Cerebellar cortex (tissue), 1 donor: Measurements from ENCODE around the gene ADGRG7.
"Not testable (repeated sequence)": the region's sequence is repeated elsewhere in the genome, so short reads cannot be mapped to it uniquely, and the experiment has no call there.

Experiments used
- DNase-seq: peaks from one replicate; pipeline ENCODE4 v3.0.0-alpha.2; 2015; ENCODE audit warnings: low spot score

ADGRG7 gene

DNA sequence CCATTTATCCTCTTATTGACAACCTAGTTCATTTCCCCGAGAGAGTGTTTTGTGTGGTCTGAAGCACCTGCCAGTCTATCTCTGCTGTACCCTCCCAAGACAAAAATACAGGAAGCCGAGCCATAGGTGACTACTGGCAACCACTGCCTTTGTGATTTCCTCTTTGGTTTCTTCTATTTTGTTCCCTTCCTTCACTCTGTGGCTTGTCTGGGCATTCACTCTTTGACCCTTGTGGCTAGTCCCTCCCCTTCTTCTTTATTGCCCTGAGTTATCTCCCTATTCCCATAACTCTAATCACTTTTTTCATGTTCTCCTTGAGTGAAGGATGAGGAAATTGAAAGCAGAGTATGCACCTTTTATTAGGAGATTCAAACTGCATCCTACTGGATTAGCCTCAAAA, at the start of gene ADGRG7:
Gene ADGRG7 (plus strand): TSS at position 297 of the 400 bp plus-strand sequence. CDS start 256 bp downstream, outside the sequence.
- DNase-seq: no peak

- DNase-seq: no peak
Observed at GRCh38 chr3:100560426-100560825, 49.0 kb upstream of the ADGRG7 start.

- no peak for DNase-seq
Observed at GRCh38 chr3:100561459-100562158, 47.8 kb upstream of the ADGRG7 start.

- DNase-seq: no peak
Observed at GRCh38 chr3:100562224-100562857, 47.1 kb upstream of the ADGRG7 start.

GRCh38 chr3:100563228-100563627, 46.2 kb upstream of the ADGRG7 start:
- DNase-seq: no peak

- no peak for DNase-seq
Observed at GRCh38 chr3:100563652-100564211, 45.7 kb upstream of the ADGRG7 start.

DNA sequence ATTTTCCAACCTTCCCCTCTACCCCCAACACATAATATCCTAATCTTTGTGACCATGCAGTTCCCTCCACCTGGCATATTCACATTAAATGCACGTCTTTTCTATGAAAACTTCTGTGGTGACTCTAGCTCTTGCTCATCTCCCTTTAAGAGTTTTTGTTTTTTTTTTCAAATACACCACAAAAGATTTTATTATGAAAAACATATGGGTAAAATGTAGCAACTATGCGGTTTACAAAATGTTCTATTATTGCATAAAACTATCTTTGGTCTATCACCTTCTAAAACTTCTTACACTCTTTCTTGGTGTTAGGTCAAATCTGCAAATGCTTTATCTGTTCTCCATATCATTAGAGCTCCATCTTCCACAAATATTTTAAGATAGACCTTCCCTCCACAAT, 38.6 kb upstream of the ADGRG7 start:
- DNase-seq: no peak

DNA sequence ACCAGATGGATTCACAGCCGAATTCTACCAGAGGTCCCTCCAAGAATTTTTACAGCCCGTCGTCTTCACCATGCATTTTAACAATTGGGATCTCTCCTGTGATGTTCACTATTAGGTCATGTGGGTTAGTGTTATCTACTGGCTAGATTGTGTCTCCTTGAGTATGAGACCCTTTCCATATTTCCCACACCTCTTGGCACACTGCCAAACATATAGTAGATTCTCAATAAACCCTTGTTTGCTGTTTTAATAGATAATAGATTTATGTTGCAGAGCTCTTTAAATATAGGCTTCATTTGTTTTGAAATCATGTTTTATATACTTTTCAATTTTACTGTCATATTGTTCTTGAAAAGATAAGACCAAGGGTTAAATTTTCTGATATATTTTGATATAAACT, 34.9 kb upstream of the ADGRG7 start:
- DNase-seq: no peak

DNA sequence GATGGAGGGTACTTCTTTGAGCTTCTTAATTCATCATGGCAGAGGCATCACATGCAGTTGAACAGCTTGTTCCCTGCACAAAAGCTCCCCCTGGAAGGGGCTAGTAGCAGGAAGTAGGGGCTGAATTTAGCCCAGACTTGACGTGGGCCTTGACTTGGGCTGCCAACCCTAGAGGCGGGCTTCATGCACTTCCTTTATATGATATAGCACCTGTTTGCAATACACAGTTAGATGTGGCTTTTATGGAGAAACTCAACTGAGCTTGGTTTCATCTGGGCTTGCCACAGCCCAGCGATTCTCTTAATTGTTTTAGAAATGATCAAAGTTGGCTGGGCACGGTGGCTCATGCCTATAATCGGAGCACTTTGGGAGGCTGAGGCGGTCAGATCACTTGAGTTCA, 33.7 kb upstream of the ADGRG7 start:
- no peak for DNase-seq

DNA sequence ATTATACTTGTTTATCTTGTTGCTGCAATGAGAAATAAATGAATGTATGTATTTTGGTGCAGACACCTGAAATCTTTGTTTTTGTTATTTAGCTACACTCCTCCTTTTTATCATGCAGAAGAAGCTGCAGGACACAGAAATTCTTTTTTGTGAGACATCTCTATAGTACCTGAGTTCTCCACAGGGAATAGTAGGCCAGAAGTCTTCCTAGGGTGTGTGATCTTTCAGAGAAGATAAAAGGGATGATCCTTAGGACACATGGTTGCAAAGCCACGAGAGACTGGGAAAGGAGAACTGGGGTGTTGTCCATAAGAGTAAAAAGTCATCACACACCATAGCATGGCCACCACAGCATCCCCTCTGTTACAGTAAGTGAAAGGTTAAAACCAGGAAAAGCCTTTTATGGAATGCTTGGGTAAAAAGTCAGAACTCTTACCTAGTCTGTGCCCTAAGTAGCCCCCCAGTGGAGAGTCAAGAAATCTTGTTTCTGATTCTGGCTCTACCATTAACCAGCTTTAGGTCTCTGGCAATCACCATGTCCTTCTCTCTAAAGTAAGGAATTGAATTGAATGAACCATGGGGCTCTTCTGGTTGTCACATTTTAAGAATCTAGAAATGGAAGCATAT, 31.9 kb upstream of the ADGRG7 start:
- no peak for DNase-seq

DNA sequence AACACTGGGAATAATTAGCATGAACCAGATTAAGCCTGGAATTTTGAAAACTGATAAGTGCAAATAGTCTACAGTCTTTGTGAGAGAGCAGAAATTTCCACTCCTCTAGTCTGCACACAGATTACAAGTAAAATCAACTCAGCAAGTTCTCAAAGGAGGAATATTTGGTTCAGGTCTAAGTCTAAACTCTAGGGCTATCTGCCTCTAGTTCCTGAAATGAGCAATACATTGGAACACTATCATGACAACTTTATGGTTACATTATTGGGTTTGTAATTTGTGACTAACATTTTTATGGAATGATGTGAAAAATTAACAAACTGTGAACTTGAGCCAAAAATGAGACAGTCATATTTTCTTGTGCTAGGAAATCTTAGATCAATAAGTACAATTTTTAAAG, 30.8 kb upstream of the ADGRG7 start:
- DNase-seq: no peak

GRCh38 chr3:100580147-100580546, 29.3 kb upstream of the ADGRG7 start:
- DNase-seq: no peak

DNA sequence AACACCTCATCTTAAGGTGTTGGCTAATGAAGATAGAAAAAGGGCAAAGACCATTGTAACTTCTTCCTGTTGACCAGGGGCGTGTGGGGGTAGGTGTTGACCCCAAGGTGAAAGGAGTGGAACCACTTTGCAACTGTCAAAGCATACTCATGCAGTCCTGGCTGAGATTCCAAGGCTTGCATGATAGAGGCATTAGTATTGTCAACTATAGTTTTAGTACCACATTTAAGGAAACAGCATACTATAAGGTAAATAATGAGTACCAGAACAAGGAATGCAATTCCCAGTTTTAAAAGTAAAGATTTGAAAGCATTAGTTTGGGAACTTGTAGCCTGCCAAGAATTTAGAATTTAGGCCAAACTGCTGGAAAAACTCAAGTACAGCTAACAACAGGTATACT, 27.8 kb upstream of the ADGRG7 start:
- DNase-seq: no peak

DNA sequence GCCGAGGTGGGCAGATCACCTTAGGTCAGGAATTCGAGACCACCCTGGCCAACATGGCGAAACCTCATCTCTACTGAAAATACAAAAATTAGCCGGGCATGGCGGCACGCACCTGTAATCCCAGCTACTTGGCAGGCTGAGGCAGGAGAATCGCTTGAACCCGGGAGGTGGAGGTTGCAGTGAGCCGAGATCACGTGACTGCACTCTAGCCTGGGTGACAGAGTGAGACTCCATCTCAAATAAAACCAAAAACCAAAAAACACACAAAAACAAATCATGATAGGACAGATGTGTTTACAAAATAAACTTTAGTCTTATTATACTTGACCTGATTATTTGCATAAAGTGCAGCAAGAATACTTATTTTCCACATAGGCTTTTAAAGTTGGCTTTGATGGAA, 27.2 kb upstream of the ADGRG7 start:
- not testable (repeated sequence) for DNase-seq

DNA sequence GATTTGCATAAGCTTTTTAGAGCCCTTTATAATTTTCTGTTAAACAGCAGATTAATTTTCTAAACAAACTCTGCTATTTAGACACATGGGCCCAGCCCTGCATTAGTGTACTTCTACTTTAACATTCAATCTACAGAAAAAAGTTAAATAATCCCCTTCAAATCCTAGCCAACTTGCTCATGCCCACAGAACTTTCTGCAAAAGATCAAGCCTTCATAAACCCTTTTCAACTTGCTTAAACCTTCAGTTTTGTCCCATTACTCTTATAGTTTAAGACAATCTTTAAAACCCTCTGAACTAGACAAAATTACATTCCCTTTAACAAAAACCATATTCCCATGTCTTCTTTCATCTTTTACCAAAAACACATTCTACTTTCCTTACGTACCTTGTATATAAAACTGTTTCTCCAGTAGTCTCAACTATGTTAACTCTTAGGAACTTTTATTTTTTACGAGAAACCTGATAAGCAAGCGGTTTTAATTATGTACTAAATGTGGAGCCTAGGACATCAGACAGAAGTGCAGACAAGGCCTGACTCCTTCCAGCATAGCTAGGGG, 25.2 kb upstream of the ADGRG7 start:
- no peak for DNase-seq

DNA sequence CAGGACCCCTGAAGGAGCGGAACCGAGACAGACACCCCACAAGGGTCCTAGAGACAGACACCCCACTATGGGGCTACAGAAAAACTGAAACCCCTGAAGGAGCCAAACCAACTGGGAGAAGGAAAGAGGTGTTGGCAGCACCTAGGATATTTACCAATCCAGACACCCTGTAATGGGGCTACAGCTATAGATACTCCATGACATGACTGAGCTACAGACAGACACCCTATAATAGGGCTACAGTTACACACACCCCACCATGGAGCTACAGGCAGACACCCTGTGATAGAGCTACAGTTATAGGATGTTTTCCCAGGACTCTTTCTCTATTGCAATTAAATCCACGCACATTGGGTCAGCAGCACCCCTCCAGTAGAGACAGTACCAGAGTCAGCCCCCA, 22.6 kb upstream of the ADGRG7 start:
- DNase-seq: no peak

DNA sequence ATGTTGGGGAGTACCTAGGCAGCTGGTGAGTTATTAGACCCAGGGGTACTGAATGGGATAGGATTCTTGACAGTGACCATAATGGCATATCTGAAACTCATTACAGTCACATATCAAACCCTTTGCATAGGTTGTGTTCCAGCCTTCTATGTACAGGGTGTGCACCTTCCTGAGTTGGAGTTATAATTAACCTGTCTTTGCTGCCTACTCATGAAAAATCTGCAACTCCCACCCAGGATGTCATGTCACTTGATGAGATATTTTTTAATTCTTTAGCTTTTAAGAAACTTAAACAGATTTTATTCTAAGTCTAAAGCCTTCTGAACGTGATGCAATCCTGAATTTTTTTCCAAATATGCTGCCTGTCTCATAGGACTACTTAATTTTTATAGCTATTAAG, 21.1 kb upstream of the ADGRG7 start:
- no peak for DNase-seq

- peak; percentile 79 for DNase-seq
Observed at GRCh38 chr3:100590114-100590839, 19.1 kb upstream of the ADGRG7 start.

DNA sequence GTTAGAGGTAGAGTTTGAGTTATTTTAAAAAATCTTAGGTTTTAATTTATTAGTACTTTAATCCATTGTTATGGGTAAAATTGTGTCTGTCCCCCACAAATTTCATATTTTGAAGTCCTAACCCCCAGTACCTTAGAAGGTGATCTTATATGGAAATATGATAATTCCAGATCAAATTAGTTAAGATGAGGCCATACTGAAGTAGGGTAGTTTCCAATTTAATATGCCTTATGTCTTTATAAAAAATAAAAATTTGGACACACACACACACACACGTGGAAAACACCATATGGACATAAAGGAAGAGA, 18.6 kb upstream of the ADGRG7 start:
- DNase-seq: no peak

- no peak for DNase-seq
Observed at GRCh38 chr3:100591411-100591810, 18.0 kb upstream of the ADGRG7 start.

DNA sequence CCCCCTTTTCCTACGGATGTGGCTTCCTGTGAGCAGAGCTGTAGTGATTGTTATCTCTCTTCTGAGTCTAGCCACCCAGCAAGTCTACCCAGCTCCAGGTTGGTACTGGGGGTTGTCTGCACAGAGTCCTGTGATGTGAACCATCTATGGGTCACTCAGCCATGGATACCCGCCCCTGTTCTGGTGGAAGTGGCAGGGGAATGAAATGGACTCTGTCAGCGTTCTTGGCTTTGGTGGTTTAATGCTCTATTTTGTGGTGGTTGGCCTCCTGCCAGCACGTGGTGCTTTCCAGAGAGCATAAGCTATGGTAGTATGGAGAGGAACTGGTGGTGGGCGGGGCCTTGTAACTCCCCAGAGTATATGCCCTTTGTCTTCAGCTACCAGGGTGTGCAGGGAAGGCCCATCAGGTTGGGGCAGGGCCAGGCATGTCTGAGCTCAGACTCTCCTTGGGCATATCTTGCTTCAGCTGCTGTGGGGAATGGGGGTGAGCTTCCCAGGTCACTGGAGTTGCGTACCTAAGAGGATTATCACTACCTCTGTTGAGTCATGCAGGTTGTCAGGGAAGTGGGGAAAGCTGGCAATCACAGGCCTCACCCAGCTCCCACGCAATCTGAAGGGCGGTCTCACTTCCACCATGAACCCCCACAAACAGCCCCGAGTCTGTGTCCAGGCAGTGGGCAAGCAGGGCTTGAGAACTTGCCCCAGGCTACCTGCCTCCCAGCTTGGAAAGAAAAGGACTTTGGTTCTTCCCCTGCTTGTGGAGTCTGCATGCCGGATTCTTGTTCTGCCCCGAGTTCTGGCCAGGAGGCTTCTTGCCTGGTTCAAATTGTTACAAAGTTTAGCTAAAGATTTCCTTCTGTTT, 9.0 kb upstream of the ADGRG7 start:
- DNase-seq: no peak
